ENCODE results near the gene DHRS7C.

The DHRS7C gene, protein sequence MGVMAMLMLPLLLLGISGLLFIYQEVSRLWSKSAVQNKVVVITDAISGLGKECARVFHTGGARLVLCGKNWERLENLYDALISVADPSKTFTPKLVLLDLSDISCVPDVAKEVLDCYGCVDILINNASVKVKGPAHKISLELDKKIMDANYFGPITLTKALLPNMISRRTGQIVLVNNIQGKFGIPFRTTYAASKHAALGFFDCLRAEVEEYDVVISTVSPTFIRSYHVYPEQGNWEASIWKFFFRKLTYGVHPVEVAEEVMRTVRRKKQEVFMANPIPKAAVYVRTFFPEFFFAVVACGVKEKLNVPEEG

DNA sequence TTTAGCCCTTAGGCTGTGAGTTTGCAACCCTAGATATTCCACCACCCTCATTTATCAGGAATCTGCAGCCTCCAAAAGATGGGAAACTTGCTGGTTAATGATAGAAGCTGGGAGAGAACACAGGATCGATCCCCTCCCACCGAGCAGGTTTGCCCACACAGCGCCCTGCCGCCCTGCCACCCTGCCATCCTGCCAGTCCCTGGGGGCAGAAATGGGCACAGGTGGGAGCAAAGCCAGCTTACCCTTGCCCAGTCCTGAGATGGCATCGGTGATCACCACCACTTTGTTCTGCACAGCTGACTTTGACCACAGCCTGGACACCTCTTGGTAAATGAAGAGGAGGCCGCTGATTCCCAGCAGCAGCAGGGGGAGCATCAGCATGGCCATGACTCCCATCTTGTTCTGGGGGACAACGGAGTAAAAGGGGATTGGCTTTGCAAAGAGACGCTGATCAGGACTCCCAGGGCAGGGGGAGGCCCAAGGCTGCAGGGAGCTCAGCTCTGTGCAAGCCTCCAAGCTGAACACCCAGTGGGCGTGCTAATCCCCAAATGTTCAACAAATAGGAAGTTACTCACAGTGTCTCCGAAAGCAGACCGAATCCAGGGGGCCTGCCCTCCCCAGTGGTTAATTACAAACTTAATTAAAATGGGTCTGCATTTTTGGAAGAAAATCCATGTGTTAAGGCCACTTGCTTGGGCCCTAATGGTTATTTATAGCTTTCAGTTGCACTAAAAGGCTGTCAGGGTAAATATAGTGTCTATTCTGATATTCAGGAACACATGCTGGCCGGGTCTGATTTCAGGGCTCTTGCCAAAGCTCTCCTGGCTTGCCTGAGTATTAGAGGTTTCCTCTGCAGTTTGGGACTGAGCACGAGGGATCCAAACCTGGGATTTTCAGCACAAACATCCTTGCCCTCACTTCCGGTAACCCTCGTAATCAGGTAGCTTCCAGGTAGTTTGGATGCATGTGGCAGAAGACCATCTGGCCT lies at the start of gene DHRS7C:
Gene DHRS7C, minus strand, starts transcription at position 704 of the 988 bp plus-strand sequence. Its CDS starts 308 bp downstream, at position 396.
- TF ChIP-seq, protein P1, sequence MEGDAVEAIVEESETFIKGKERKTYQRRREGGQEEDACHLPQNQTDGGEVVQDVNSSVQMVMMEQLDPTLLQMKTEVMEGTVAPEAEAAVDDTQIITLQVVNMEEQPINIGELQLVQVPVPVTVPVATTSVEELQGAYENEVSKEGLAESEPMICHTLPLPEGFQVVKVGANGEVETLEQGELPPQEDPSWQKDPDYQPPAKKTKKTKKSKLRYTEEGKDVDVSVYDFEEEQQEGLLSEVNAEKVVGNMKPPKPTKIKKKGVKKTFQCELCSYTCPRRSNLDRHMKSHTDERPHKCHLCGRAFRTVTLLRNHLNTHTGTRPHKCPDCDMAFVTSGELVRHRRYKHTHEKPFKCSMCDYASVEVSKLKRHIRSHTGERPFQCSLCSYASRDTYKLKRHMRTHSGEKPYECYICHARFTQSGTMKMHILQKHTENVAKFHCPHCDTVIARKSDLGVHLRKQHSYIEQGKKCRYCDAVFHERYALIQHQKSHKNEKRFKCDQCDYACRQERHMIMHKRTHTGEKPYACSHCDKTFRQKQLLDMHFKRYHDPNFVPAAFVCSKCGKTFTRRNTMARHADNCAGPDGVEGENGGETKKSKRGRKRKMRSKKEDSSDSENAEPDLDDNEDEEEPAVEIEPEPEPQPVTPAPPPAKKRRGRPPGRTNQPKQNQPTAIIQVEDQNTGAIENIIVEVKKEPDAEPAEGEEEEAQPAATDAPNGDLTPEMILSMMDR (IDR thresholded peaks at IDR 0.05; ENCODE audit: low read depth, low read length): no peak
- no peak within 1 kb of the TSS for H3K4me3 ChIP-seq (replicated peaks in 1 of 2; ENCODE audit: low read depth in 2 of 2, low read length in 2 of 2)
- no peak for DNase-seq (ENCODE audit: low read depth in 2 of 2)

DNA sequence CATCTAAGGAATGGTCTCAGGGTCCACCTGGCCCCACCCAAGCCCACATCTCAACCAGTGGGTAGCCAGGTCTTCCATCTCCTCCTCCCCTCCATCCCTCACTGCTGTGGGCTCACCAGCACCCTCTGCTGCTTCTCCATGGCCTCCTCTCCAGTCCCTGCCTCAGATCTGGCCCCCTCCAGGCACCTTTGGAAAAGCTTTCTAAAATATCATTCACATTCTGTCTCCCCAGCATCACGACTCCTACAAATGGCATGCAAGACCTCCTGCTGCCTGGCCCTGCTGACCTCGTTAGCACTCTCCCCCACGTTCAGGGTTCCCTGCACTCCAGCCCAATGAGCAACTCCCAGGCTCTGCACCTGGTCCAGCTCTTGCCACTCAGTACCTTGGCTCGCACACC lies 48.0 kb upstream of the DHRS7C start:
- TF ChIP-seq, protein P1 (IDR thresholded peaks at IDR 0.05; ENCODE audit: low read depth, low read length): no peak

DNA sequence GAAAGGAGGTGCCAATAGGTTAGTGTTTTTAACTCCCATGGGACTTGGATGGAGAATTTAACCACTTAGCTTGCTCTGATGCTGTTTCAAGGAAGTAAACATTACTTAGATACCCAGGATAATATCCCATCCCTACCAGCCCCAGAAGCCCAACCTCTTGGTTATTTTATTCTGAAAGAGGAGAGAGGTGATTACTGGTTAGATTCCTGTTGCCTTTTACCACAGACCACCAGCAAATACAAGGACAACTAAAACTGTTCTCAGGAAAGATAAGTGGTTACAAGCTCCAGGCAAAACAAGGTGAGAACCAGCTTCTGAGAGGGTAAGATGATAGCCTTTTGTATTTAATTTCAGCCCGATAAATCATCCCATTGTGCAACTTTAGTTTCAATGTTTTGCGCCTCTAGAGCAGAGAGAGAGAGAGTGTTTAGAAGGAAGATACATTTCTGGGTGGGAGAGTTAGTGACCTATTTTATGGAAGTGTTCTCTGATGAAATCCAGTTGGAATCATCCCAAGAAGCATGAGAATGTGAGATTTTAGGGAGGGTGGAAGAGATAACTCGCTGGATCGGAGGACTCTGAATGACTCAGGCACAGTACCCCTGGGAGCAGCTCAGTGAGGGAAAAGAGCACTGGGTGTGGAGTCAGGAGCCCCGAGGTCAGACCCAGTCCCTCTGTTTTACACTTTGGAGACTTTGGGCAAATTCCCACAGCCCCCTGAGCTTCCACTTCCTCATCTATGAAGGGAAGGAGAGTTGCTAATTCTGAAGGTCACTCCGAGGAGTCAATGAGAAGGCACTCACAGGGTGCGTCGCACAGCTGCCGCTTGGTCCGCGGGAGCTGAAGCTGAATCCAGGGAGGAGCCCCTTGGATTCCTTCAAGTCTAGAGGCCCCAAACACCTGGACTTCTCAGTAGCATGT lies 46.4 kb upstream of the DHRS7C start:
- H3K4me3 ChIP-seq (replicated peaks in 1 of 2; ENCODE audit: low read depth in 2 of 2, low read length in 2 of 2): no peak overlapping the region
- DNase-seq (ENCODE audit: low read depth in 2 of 2): peak; percentile 65 to 95
- TF ChIP-seq, protein P1 (IDR thresholded peaks at IDR 0.05; ENCODE audit: low read depth, low read length): no peak

More for the DNA sequence above, 48.0 kb upstream of the DHRS7C start:
- peak in 1 of 2 donors; percentile 39 for DNase-seq (ENCODE audit: low read depth in 2 of 2)
- H3K4me3 ChIP-seq (replicated peaks in 1 of 2; ENCODE audit: low read depth in 2 of 2, low read length in 2 of 2): no peak overlapping the region

DNA sequence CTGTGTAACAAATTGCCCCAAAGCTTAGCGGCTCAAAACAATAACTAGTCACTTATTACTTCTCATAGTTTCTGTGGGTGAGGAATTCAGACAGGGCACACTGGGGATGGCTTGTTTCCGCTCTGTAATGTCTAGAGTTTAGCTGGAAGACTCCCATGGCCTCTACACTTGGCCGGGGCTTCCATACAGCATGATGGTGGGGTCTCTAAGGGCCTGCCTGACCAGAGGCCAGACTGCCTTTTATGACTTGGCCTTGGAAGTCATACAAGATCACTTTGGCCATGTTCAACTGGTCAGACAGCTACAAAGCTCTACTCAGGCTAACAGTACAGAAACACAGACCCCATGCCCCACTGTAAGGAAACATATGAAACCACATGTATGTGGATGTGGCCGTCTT lies 42.5 kb upstream of the DHRS7C start:
- TF ChIP-seq, protein P1 (IDR thresholded peaks at IDR 0.05; ENCODE audit: low read depth, low read length): no peak

DNA sequence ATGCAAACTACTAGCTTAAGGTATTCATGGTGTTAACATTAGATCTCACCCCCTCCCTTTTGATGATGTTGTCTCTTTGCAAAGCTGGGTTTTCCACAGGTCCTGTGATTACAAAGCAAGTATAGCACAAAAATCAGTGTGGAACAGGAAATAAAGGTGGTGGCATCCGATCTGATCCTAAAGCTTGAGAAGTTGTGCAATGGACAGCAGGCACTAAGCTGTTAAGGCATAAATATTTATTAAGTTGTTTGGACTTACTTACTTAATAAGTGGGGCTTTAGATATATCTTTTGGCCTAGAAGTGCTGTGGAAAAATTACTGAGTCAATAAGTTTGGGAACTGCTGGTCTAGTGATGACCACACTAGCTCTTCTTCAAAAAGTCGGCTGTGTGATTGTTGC lies 39.3 kb upstream of the DHRS7C start:
- no peak for DNase-seq (ENCODE audit: low read depth in 2 of 2)
- H3K4me3 ChIP-seq (replicated peaks in 1 of 2; ENCODE audit: low read depth in 2 of 2, low read length in 2 of 2): no peak overlapping the region
- TF ChIP-seq, protein P1 (IDR thresholded peaks at IDR 0.05; ENCODE audit: low read depth, low read length): no peak

More for the DNA sequence above, 42.5 kb upstream of the DHRS7C start:
- no peak overlapping the region for H3K4me3 ChIP-seq (replicated peaks in 1 of 2; ENCODE audit: low read depth in 2 of 2, low read length in 2 of 2)
- DNase-seq (ENCODE audit: low read depth in 2 of 2): no peak

DNA sequence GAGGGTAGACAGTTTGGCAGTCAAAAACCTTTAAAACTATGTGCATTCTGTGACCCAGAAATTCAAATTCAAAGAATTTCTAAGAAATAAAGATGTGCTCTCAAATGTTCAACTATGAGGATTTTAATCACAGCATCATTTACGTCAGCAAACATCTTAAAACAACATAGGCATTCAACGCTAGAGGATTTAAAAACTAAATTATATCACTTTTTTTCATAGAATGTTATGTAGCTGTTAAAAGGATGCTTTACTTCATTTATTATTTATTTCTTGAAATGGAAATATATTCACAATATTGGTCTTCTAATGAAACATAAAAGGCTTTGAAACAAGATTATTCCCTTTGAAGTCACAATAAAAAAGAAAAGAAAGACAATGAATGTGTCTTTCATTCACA lies 38.0 kb upstream of the DHRS7C start:
- DNase-seq (ENCODE audit: low read depth in 2 of 2): no peak
- TF ChIP-seq, protein P1 (IDR thresholded peaks at IDR 0.05; ENCODE audit: low read depth, low read length): no peak
- no peak overlapping the region for H3K4me3 ChIP-seq (replicated peaks in 1 of 2; ENCODE audit: low read depth in 2 of 2, low read length in 2 of 2)
